ENCODE measurements around the gene ESRRG.

Gene ESRRG

DNA sequence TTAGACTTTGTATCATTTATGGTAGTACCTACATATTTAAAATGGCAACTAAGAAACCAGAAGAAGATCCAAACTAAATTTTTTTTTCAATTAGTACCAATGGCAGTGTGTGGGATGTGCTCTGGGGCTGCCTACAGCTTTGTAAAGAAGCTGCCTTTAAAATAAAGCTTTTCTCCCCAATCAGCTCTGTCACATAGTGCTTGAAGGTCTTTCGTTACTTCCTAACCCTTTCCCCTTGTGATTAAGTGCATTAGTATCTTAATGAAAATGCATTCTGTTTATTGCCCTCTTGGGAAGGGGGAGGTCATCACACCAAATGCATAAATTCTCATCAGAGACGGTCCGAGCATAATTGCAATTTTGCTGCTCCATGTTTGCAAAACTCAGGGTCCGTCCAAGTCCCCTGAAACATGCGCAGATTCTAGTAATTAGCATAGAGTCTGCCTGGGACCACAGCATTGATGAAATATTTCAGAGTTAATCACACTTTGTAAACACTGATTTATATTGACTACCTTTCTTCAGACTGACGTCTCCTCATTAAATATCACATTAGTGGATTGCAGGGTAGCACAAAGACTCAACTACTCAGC is 71.3 kb downstream of the ESRRG start:
- ATAC-seq: no peak
- TF ChIP-seq TOX (CRISPR knock-in tag; IDR thresholded peaks at IDR 0.05; ENCODE audit: borderline replicate concordance): no peak
- no peak for TF ChIP-seq OSR1 (CRISPR knock-in tag; IDR thresholded peaks at IDR 0.05)
- TF ChIP-seq, protein P1, sequence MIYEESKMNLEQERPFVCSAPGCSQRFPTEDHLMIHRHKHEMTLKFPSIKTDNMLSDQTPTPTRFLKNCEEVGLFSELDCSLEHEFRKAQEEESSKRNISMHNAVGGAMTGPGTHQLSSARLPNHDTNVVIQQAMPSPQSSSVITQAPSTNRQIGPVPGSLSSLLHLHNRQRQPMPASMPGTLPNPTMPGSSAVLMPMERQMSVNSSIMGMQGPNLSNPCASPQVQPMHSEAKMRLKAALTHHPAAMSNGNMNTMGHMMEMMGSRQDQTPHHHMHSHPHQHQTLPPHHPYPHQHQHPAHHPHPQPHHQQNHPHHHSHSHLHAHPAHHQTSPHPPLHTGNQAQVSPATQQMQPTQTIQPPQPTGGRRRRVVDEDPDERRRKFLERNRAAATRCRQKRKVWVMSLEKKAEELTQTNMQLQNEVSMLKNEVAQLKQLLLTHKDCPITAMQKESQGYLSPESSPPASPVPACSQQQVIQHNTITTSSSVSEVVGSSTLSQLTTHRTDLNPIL (CRISPR knock-in tag; IDR thresholded peaks at IDR 0.05; ENCODE audit: low read depth): no peak
- no peak for TF ChIP-seq ARNTL (CRISPR knock-in tag; IDR thresholded peaks at IDR 0.05; ENCODE audit: borderline replicate concordance, low read depth)

DNA sequence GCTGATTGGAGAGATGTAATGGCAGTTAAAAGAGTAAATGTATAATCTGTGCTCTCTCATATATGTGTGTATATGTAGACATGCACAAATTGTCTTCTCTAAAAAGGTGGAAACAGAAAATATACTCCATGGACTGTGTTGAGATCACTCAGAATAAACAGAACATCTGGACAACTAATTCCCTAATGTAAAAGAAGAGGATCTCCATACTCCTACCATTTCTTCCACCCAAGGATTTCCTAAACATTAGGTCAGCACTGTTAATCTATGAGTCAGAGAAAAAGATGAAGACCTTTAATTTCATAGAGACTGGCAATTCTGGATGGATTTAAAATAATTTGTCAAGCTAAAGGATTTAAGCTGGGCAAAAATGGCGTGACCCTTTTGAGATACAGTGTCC is 80.1 kb downstream of the ESRRG start:
- TF ChIP-seq ZNF70 (CRISPR knock-in tag; IDR thresholded peaks at IDR 0.05) (no peak), OSR1 (CRISPR knock-in tag; IDR thresholded peaks at IDR 0.05) (no peak), SNAI2 (CRISPR knock-in tag; IDR thresholded peaks at IDR 0.05) (no peak), CSDC2 (CRISPR knock-in tag; IDR thresholded peaks at IDR 0.05) (no peak), ESRRG (CRISPR knock-in tag; IDR thresholded peaks at IDR 0.05) (no peak), ZFP30 (CRISPR knock-in tag; IDR thresholded peaks at IDR 0.05) (no peak), RARB (CRISPR knock-in tag; IDR thresholded peaks at IDR 0.05) (no peak), PPARA (CRISPR knock-in tag; IDR thresholded peaks at IDR 0.05; ENCODE audit: borderline replicate concordance) (no peak), ZFP3 (CRISPR knock-in tag; IDR thresholded peaks at IDR 0.05) (no peak), ARNTL (CRISPR knock-in tag; IDR thresholded peaks at IDR 0.05; ENCODE audit: borderline replicate concordance, low read depth) (no peak), TOX (CRISPR knock-in tag; IDR thresholded peaks at IDR 0.05; ENCODE audit: borderline replicate concordance) (no peak), ZC3H10 (CRISPR knock-in tag; IDR thresholded peaks at IDR 0.05) (no peak), ZNF565 (CRISPR knock-in tag; conservative IDR thresholded peaks at IDR 0.05; ENCODE audit: low read depth) (no peak)
- TF ChIP-seq, protein P2, sequence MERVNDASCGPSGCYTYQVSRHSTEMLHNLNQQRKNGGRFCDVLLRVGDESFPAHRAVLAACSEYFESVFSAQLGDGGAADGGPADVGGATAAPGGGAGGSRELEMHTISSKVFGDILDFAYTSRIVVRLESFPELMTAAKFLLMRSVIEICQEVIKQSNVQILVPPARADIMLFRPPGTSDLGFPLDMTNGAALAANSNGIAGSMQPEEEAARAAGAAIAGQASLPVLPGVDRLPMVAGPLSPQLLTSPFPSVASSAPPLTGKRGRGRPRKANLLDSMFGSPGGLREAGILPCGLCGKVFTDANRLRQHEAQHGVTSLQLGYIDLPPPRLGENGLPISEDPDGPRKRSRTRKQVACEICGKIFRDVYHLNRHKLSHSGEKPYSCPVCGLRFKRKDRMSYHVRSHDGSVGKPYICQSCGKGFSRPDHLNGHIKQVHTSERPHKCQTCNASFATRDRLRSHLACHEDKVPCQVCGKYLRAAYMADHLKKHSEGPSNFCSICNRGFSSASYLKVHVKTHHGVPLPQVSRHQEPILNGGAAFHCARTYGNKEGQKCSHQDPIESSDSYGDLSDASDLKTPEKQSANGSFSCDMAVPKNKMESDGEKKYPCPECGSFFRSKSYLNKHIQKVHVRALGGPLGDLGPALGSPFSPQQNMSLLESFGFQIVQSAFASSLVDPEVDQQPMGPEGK (CRISPR knock-in tag; IDR thresholded peaks at IDR 0.05; ENCODE audit: borderline replicate concordance): no peak
- TF ChIP-seq, protein P3, sequence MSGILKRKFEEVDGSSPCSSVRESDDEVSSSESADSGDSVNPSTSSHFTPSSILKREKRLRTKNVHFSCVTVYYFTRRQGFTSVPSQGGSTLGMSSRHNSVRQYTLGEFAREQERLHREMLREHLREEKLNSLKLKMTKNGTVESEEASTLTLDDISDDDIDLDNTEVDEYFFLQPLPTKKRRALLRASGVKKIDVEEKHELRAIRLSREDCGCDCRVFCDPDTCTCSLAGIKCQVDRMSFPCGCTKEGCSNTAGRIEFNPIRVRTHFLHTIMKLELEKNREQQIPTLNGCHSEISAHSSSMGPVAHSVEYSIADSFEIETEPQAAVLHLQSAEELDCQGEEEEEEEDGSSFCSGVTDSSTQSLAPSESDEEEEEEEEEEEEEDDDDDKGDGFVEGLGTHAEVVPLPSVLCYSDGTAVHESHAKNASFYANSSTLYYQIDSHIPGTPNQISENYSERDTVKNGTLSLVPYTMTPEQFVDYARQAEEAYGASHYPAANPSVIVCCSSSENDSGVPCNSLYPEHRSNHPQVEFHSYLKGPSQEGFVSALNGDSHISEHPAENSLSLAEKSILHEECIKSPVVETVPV (CRISPR knock-in tag; IDR thresholded peaks at IDR 0.05): no peak
- ATAC-seq: no peak

DNA sequence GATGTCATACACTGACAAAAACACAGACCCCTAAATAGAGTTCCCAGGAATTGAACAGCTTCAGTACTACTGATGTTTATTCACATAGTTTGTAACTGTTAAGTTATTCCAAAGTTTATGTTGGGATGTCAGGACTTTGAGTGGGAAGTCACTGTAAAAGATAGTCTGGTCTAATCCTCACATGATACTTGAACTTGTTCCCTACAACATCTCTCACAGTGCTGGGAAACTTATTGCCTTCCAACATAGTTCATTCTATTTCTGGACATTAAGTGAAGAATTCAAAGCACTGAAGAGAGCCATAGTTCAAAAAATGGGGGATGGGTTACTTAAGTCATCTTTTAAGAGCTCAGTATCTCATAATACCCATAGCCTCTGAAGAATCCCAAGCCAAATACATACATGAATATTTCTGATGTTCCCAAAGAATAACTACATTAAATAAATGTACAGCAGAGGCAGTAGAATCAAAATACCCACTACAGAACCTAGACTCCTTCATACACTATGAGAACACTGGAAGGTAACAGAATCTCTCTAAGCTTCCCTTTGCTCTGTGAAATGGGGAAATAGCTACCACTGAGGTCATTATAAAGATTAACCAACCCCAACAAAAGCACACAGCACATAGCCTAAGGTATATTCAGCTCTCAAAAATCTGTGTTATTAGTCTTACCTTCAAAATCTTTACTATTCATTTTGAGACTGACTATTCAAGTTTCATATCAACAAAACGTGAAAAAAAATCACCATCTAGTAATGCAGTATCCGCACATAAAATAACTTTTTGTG is 81.4 kb downstream of the ESRRG start:
- TF ChIP-seq SNAI2 (CRISPR knock-in tag; IDR thresholded peaks at IDR 0.05) (no peak), ESRRG (CRISPR knock-in tag; IDR thresholded peaks at IDR 0.05) (no peak), ISL1 (CRISPR knock-in tag; IDR thresholded peaks at IDR 0.05) (no peak), TCF4 (CRISPR knock-in tag; IDR thresholded peaks at IDR 0.05; ENCODE audit: borderline replicate concordance) (no peak), RARB (CRISPR knock-in tag; IDR thresholded peaks at IDR 0.05) (no peak), ZFP3 (CRISPR knock-in tag; IDR thresholded peaks at IDR 0.05) (no peak), BACH2 (CRISPR knock-in tag; IDR thresholded peaks at IDR 0.05; ENCODE audit: borderline replicate concordance) (no peak), ARNTL (CRISPR knock-in tag; IDR thresholded peaks at IDR 0.05; ENCODE audit: borderline replicate concordance, low read depth) (no peak), PPARA (CRISPR knock-in tag; IDR thresholded peaks at IDR 0.05; ENCODE audit: borderline replicate concordance) (no peak), GLIS3 (CRISPR knock-in tag; IDR thresholded peaks at IDR 0.05) (no peak), ZFP30 (CRISPR knock-in tag; IDR thresholded peaks at IDR 0.05) (no peak), ZNF8 (CRISPR knock-in tag; IDR thresholded peaks at IDR 0.05) (no peak)
- TF ChIP-seq, protein P4, sequence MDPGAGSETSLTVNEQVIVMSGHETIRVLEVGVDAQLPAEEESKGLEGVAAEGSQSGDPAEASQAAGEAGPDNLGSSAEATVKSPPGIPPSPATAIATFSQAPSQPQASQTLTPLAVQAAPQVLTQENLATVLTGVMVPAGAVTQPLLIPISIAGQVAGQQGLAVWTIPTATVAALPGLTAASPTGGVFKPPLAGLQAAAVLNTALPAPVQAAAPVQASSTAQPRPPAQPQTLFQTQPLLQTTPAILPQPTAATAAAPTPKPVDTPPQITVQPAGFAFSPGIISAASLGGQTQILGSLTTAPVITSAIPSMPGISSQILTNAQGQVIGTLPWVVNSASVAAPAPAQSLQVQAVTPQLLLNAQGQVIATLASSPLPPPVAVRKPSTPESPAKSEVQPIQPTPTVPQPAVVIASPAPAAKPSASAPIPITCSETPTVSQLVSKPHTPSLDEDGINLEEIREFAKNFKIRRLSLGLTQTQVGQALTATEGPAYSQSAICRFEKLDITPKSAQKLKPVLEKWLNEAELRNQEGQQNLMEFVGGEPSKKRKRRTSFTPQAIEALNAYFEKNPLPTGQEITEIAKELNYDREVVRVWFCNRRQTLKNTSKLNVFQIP (CRISPR knock-in tag; IDR thresholded peaks at IDR 0.05; ENCODE audit: borderline replicate concordance, low read depth): no peak
- TF ChIP-seq, protein P1 (CRISPR knock-in tag; IDR thresholded peaks at IDR 0.05; ENCODE audit: low read depth): no peak
- TF ChIP-seq, protein P2 (CRISPR knock-in tag; IDR thresholded peaks at IDR 0.05; ENCODE audit: borderline replicate concordance): no peak
- TF ChIP-seq, protein P5, sequence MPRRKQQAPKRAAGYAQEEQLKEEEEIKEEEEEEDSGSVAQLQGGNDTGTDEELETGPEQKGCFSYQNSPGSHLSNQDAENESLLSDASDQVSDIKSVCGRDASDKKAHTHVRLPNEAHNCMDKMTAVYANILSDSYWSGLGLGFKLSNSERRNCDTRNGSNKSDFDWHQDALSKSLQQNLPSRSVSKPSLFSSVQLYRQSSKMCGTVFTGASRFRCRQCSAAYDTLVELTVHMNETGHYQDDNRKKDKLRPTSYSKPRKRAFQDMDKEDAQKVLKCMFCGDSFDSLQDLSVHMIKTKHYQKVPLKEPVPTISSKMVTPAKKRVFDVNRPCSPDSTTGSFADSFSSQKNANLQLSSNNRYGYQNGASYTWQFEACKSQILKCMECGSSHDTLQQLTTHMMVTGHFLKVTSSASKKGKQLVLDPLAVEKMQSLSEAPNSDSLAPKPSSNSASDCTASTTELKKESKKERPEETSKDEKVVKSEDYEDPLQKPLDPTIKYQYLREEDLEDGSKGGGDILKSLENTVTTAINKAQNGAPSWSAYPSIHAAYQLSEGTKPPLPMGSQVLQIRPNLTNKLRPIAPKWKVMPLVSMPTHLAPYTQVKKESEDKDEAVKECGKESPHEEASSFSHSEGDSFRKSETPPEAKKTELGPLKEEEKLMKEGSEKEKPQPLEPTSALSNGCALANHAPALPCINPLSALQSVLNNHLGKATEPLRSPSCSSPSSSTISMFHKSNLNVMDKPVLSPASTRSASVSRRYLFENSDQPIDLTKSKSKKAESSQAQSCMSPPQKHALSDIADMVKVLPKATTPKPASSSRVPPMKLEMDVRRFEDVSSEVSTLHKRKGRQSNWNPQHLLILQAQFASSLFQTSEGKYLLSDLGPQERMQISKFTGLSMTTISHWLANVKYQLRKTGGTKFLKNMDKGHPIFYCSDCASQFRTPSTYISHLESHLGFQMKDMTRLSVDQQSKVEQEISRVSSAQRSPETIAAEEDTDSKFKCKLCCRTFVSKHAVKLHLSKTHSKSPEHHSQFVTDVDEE (CRISPR knock-in tag; IDR thresholded peaks at IDR 0.05): no peak
- ATAC-seq: no peak

Measured in SK-N-SH treated with all-trans-retinoic acid at 6 μM for 48 hours (cell line).